K562 (cell line): ENCODE measurements around the gene ECT2. TPM values are rescaled to one million over a fixed set of nuclear protein-coding genes. Genes with fewer than 3 reads are reported as not detected.

Experiments used
- EHMT2 ChIP-seq: fragments of 450-650 bp; IDR thresholded peaks from 2 replicates; pipeline ENCODE4 v1.6.1; 2018; ENCODE audit warnings: antibody characterized with exemption
- GATAD2A ChIP-seq: fragments of 450-650 bp; IDR thresholded peaks from 2 replicates; pipeline ENCODE4 v1.6.1; 2017
- NCOA2 ChIP-seq, 2 experiments: fragments of 450-650 bp; IDR thresholded peaks; 2 replicates each; pipeline ENCODE4 v1.6.1; 2018; ENCODE audit warnings: mild to moderate bottlenecking in 2 of 2, moderate library complexity in 1 of 2; ENCODE audit not compliant: partially characterized antibody in 2 of 2
- RBFOX2 ChIP-seq: fragments of 200-400 bp; formaldehyde crosslinking; IDR thresholded peaks from 2 replicates; pipeline ENCODE4 v1.6.1; 2017; ENCODE audit warnings: low read depth, mild to moderate bottlenecking, low read length, moderate library complexity
- SP1 ChIP-seq: sonication (generic); formaldehyde crosslinking; IDR thresholded peaks from 2 replicates; pipeline ENCODE4 v1.8.1; 2022; ENCODE audit warnings: mild to moderate bottlenecking, missing genetic modification reagents
- TAF7 ChIP-seq: fragments of 450-650 bp; IDR thresholded peaks from 2 replicates; pipeline ENCODE4 v1.6.1; 2016; ENCODE audit warnings: missing genetic modification characterization, missing compliant biosample characterization
- ZNF311 ChIP-seq: fragments of 250-450 bp; sonication (Bioruptor Pico); IDR thresholded peaks from 2 replicates; pipeline ENCODE4 v1.4.0; 2020; ENCODE audit warnings: mild to moderate bottlenecking, moderate library complexity
- polyA plus RNA-seq, 8 experiments: library from polyadenylated mRNA; depleted of rRNA in 4 of 8; stranded (reverse) in 5 of 8; unstranded in 3 of 8; fragments of >200 nt; fragmentation: Nextera tagmentation in 2 of 8; fragmentation: Illumina TruSeq in 1 of 8; extraction: Ambion mirVana in 2 of 8; extraction: Trizol in 1 of 8; gene quantifications; 2 replicates each; pipeline versions ENCODE4 v1.2.1 to v1.2.3, GENCODE V29; 2011 to 2014; ENCODE audit warnings: inconsistent platforms in 1 of 8, missing spikeins in 1 of 8
- total RNA-seq, 7 experiments: library from RNA; depleted of rRNA in 6 of 7; stranded (reverse); fragments of >200 nt in 6 of 7; fragmentation: Illumina TruSeq in 2 of 7; extraction: Trizol in 2 of 7; gene quantifications; 2 replicates each; pipeline versions ENCODE4 v1.2.1 to v1.2.3, GENCODE V29; 2011 to 2021; ENCODE audit warnings: low replicate concordance in 1 of 7
- TF ChIP-seq, protein P1 (sequence below): fragments of 200-600 bp; sonication (generic); IDR thresholded peaks from one replicate; pipeline ENCODE4 v1.6.1; 2012; ENCODE audit warnings: mild to moderate bottlenecking, low read depth, low read length, inconsistent platforms
- TF ChIP-seq, protein P2 (sequence below): fragments of 250-450 bp; sonication (Bioruptor Pico); IDR thresholded peaks from 2 replicates; pipeline ENCODE4 v1.8.0; 2021; ENCODE audit warnings: mild to moderate bottlenecking, moderate library complexity
- TF ChIP-seq, protein P3 (sequence below), 2 experiments: fragments of 250-450 bp in 1 of 2; fragments of 450-650 bp in 1 of 2; sonication (Bioruptor Pico) in 1 of 2; IDR thresholded peaks; 2 replicates each; pipeline versions ENCODE4 v1.6.1 to v1.8.0; 2016 to 2021; ENCODE audit warnings: mild to moderate bottlenecking in 2 of 2, moderate library complexity in 2 of 2, missing compliant biosample characterization in 1 of 2, missing genetic modification characterization in 1 of 2
- TF ChIP-seq, protein P4 (sequence below): sonication (generic); formaldehyde crosslinking; IDR thresholded peaks from 2 replicates; pipeline ENCODE4 v1.8.1; 2022; ENCODE audit warnings: missing genetic modification reagents

Gene ECT2
- total and polyA plus RNA-seq, 9 of the 15 experiments (the other 6 are each of a cell fraction or from before 2014, with no cell fraction given), result 19.0 to 53.0 (median 36.5) TPM

DNA sequence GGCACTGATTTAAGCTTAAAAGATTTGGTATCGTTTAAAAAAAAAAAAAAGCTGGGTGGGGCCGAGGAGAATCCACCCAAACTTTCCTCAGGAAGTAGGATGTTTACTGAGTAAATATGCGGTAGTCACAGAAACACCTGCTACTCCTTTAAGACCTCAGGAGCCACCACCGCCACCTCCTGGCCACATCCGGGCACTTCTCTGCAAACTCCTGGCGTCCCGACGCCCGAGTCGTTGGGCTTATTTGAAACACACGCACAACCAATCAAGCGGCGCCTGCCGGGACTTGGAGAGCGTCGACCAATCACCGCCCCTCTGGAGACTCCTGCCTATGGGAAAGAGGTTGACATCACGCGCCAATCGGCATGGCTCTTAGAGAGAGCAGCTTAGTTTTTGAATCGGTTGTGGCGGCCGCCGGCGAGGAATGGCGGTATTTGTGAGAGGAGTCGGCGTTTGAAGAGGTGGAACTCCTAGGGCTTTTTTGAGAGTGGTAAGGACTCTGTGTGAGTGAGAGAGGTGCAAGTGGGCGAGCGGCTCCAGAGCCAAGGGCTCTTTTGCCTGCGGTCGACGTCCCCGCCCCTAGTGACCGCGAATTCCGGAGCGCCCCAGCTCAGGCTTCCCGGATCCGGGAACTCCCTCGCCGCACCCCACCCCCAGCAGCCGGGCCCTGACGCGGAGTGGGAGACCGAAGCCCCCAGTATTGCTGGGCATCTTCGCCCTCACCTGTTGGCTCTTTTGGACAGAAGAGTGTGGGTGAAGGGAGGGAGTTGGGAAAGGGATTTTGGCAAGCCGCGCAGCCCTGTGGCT is at the start of gene ECT2 (continued):
- TF ChIP-seq, protein P1, sequence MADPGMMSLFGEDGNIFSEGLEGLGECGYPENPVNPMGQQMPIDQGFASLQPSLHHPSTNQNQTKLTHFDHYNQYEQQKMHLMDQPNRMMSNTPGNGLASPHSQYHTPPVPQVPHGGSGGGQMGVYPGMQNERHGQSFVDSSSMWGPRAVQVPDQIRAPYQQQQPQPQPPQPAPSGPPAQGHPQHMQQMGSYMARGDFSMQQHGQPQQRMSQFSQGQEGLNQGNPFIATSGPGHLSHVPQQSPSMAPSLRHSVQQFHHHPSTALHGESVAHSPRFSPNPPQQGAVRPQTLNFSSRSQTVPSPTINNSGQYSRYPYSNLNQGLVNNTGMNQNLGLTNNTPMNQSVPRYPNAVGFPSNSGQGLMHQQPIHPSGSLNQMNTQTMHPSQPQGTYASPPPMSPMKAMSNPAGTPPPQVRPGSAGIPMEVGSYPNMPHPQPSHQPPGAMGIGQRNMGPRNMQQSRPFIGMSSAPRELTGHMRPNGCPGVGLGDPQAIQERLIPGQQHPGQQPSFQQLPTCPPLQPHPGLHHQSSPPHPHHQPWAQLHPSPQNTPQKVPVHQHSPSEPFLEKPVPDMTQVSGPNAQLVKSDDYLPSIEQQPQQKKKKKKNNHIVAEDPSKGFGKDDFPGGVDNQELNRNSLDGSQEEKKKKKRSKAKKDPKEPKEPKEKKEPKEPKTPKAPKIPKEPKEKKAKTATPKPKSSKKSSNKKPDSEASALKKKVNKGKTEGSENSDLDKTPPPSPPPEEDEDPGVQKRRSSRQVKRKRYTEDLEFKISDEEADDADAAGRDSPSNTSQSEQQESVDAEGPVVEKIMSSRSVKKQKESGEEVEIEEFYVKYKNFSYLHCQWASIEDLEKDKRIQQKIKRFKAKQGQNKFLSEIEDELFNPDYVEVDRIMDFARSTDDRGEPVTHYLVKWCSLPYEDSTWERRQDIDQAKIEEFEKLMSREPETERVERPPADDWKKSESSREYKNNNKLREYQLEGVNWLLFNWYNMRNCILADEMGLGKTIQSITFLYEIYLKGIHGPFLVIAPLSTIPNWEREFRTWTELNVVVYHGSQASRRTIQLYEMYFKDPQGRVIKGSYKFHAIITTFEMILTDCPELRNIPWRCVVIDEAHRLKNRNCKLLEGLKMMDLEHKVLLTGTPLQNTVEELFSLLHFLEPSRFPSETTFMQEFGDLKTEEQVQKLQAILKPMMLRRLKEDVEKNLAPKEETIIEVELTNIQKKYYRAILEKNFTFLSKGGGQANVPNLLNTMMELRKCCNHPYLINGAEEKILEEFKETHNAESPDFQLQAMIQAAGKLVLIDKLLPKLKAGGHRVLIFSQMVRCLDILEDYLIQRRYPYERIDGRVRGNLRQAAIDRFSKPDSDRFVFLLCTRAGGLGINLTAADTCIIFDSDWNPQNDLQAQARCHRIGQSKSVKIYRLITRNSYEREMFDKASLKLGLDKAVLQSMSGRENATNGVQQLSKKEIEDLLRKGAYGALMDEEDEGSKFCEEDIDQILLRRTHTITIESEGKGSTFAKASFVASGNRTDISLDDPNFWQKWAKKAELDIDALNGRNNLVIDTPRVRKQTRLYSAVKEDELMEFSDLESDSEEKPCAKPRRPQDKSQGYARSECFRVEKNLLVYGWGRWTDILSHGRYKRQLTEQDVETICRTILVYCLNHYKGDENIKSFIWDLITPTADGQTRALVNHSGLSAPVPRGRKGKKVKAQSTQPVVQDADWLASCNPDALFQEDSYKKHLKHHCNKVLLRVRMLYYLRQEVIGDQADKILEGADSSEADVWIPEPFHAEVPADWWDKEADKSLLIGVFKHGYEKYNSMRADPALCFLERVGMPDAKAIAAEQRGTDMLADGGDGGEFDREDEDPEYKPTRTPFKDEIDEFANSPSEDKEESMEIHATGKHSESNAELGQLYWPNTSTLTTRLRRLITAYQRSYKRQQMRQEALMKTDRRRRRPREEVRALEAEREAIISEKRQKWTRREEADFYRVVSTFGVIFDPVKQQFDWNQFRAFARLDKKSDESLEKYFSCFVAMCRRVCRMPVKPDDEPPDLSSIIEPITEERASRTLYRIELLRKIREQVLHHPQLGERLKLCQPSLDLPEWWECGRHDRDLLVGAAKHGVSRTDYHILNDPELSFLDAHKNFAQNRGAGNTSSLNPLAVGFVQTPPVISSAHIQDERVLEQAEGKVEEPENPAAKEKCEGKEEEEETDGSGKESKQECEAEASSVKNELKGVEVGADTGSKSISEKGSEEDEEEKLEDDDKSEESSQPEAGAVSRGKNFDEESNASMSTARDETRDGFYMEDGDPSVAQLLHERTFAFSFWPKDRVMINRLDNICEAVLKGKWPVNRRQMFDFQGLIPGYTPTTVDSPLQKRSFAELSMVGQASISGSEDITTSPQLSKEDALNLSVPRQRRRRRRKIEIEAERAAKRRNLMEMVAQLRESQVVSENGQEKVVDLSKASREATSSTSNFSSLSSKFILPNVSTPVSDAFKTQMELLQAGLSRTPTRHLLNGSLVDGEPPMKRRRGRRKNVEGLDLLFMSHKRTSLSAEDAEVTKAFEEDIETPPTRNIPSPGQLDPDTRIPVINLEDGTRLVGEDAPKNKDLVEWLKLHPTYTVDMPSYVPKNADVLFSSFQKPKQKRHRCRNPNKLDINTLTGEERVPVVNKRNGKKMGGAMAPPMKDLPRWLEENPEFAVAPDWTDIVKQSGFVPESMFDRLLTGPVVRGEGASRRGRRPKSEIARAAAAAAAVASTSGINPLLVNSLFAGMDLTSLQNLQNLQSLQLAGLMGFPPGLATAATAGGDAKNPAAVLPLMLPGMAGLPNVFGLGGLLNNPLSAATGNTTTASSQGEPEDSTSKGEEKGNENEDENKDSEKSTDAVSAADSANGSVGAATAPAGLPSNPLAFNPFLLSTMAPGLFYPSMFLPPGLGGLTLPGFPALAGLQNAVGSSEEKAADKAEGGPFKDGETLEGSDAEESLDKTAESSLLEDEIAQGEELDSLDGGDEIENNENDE, result no peak
- TF ChIP-seq NCOA2 (IDR thresholded peaks at IDR 0.05; ENCODE audit: partially characterized antibody in 2 of 2), result no peak
- peak; percentile 57 for TF ChIP-seq SP1 (CRISPR knock-in tag)
- no peak for TF ChIP-seq ZNF311 (CRISPR knock-in tag)
- TF ChIP-seq, protein P2, sequence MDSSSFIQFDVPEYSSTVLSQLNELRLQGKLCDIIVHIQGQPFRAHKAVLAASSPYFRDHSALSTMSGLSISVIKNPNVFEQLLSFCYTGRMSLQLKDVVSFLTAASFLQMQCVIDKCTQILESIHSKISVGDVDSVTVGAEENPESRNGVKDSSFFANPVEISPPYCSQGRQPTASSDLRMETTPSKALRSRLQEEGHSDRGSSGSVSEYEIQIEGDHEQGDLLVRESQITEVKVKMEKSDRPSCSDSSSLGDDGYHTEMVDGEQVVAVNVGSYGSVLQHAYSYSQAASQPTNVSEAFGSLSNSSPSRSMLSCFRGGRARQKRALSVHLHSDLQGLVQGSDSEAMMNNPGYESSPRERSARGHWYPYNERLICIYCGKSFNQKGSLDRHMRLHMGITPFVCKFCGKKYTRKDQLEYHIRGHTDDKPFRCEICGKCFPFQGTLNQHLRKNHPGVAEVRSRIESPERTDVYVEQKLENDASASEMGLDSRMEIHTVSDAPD, result no peak
- TF ChIP-seq, protein P3, sequence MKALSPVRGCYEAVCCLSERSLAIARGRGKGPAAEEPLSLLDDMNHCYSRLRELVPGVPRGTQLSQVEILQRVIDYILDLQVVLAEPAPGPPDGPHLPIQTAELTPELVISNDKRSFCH (CRISPR knock-in tag; IDR thresholded peaks at IDR 0.05), result no peak
- TF ChIP-seq, protein P3 (tag; IDR thresholded peaks at IDR 0.05), result no peak
- TF ChIP-seq, protein P4, sequence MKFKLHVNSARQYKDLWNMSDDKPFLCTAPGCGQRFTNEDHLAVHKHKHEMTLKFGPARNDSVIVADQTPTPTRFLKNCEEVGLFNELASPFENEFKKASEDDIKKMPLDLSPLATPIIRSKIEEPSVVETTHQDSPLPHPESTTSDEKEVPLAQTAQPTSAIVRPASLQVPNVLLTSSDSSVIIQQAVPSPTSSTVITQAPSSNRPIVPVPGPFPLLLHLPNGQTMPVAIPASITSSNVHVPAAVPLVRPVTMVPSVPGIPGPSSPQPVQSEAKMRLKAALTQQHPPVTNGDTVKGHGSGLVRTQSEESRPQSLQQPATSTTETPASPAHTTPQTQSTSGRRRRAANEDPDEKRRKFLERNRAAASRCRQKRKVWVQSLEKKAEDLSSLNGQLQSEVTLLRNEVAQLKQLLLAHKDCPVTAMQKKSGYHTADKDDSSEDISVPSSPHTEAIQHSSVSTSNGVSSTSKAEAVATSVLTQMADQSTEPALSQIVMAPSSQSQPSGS (CRISPR knock-in tag), result no peak
- no peak for TF ChIP-seq GATAD2A
- TF ChIP-seq RBFOX2, result peak; percentile 96
- no peak for TF ChIP-seq EHMT2
- peak; percentile 39; the same call in 1 of the 2 replicates for TF ChIP-seq TAF7
